GM23248 (cell line): ENCODE data around the gene ANKRD17. TPM values are rescaled to one million over a fixed set of nuclear protein-coding genes. Genes with fewer than 3 reads are reported as not detected.

Experiments used
- DNase-seq: peaks from one replicate; pipeline ENCODE4 v3.0.0-alpha.2; 2015
- H2AFZ ChIP-seq: fragments of 200-600 bp; sonication (generic); 2 replicates; pipeline ENCODE4 v1.6.1; 2016; ENCODE audit warnings: antibody characterized with exemption
- H3F3A ChIP-seq: fragments of 200-600 bp; sonication (generic); 2 replicates; pipeline ENCODE4 v1.6.1; 2016; ENCODE audit warnings: mild to moderate bottlenecking, antibody characterized with exemption, mixed run types; ENCODE audit not compliant: insufficient read depth
- H3K27ac ChIP-seq: fragments of 200-600 bp; sonication (generic); 2 replicates; pipeline ENCODE4 v1.5.1; 2016; ENCODE audit warnings: mild to moderate bottlenecking
- H3K27me3 ChIP-seq: fragments of 200-600 bp; sonication (generic); replicated peaks from 2 replicates; pipeline ENCODE4 v1.6.1; 2016; ENCODE audit warnings: mild to moderate bottlenecking; ENCODE audit not compliant: insufficient read depth
- H3K36me3 ChIP-seq: fragments of 200-600 bp; sonication (generic); 2 replicates; pipeline ENCODE4 v1.6.1; 2016; ENCODE audit warnings: low read depth, mild to moderate bottlenecking
- H3K4me1 ChIP-seq: fragments of 200-600 bp; sonication (generic); 2 replicates; pipeline ENCODE4 v1.6.1; 2016; ENCODE audit warnings: mild to moderate bottlenecking; ENCODE audit not compliant: insufficient read depth
- H3K4me2 ChIP-seq: fragments of 200-600 bp; sonication (generic); one replicate; pipeline ENCODE4 v1.6.1; 2016; ENCODE audit warnings: mild to moderate bottlenecking; ENCODE audit not compliant: unreplicated experiment
- H3K4me3 ChIP-seq: fragments of 200-600 bp; sonication (generic); 2 replicates; pipeline ENCODE4 v1.5.1; 2016; ENCODE audit warnings: mild to moderate bottlenecking
- H3K79me2 ChIP-seq: fragments of 200-600 bp; sonication (generic); 2 replicates; pipeline ENCODE4 v1.6.1; 2016; ENCODE audit warnings: mild to moderate bottlenecking; ENCODE audit not compliant: insufficient read depth
- H3K9ac ChIP-seq: fragments of 200-600 bp; sonication (generic); 2 replicates; pipeline ENCODE4 v1.6.1; 2016; ENCODE audit warnings: mild to moderate bottlenecking
- H3K9me2 ChIP-seq: fragments of 200-600 bp; sonication (generic); 2 replicates; pipeline ENCODE4 v1.6.1; 2016; ENCODE audit warnings: mixed run types, mild to moderate bottlenecking, moderate library complexity; ENCODE audit not compliant: insufficient read depth
- H3K9me3 ChIP-seq: fragments of 200-600 bp; sonication (generic); one replicate; pipeline ENCODE4 v1.6.1; 2017; ENCODE audit warnings: low read depth
- H4K20me1 ChIP-seq: fragments of 200-600 bp; sonication (generic); 2 replicates; pipeline ENCODE4 v1.6.0; 2016; ENCODE audit not compliant: insufficient read depth
- EZH2 ChIP-seq: fragments of 200-600 bp; sonication (generic); IDR thresholded peaks from 2 replicates; pipeline ENCODE4 v1.6.1; 2018; ENCODE audit warnings: antibody characterized with exemption, mild to moderate bottlenecking; ENCODE audit not compliant: insufficient read depth, poor library complexity, severe bottlenecking
- EZH2phosphoT487 ChIP-seq: fragments of 200-600 bp; sonication (generic); IDR thresholded peaks from 2 replicates; pipeline ENCODE4 v1.6.1; 2018; ENCODE audit warnings: antibody characterized with exemption, moderate library complexity, mild to moderate bottlenecking, low read depth; ENCODE audit not compliant: insufficient read depth
- WGBS, 2 experiments: methylation state at CpG; one replicate each; pipeline ENCODE4 v1.1.6; 2015 to 2017; ENCODE audit warnings: low lambda C conversion rate in 2 of 2, low coverage in 1 of 2; ENCODE audit errors: missing lambda C conversion rate in 2 of 2; 5-methylcytosine and 5-hydroxymethylcytosine counted together
- in situ Hi-C: fragments of 300-500 bp; cut with MboI; formaldehyde crosslinking; loops from 2 replicates; pipeline ENCODE4 v1.15.0; 2020
- polyA plus RNA-seq: library from polyadenylated mRNA; unstranded; fragments of >200 nt; fragmentation: Nextera tagmentation; extraction: Ambion mirVana; gene quantifications from 2 replicates; pipeline ENCODE4 v1.2.1, GENCODE V29; 2016
- total RNA-seq: library from RNA; depleted of rRNA; stranded (reverse); fragments of >200 nt; shearing (Covaris generic); gene quantifications from 2 replicates; pipeline ENCODE4 v1.2.3, GENCODE V29; 2014

The ANKRD17 gene
- total and polyA plus RNA-seq, 2 experiments from 2014 or later: 22.7 to 34.8 TPM

DNA sequence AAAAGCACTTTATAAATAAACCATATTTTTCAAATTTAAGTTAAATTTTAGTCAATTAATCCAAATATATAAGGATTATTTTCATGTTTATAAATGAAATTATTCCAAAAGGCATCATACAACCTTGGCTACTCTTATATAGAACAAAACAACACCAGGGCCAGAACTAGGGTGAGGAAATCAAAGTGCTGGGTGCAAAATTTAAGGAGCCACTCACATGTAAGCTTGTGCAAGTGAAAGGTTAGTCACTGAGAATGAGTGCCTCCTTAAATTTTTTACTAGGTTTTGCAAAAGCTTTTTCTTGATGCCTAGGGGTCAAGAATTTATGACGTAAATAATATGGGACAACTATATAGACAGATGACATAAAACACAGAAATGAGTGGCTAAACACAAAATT is 105.7 kb downstream of the ANKRD17 start:
- Histone ChIP-seq H3F3A (0 out of 2 replicates have a peak, but pooled peaks cover 6% of the 10 kb centered on the region), H3K36me3 (peaks cover 49% of the 10 kb centered on the region), H3K4me3 (no peak overlapping the region), H3K4me1 (no peaks in the 10 kb centered on the region), H3K4me2 (no peak overlapping the region), H4K20me1 (no peaks in the 10 kb centered on the region), H3K9me2 (no peaks in the 10 kb centered on the region), H3K9ac (no peak overlapping the region), H3K27ac (no peak overlapping the region), H3K27me3 (no peaks in the 10 kb centered on the region), H3K9me3 (no peaks in the 10 kb centered on the region), H2AFZ (no peak overlapping the region), H3K79me2 (peaks cover 69% of the 10 kb centered on the region)
- in situ Hi-C loops: no loop called here
- peak; percentile 20 for DNase-seq
- no peak for TF ChIP-seq EZH2
- no peak for TF ChIP-seq EZH2phosphoT487
- 94 to 96% methylated on average over 1 of the region's 1 CpG for WGBS, 2 experiments

DNA sequence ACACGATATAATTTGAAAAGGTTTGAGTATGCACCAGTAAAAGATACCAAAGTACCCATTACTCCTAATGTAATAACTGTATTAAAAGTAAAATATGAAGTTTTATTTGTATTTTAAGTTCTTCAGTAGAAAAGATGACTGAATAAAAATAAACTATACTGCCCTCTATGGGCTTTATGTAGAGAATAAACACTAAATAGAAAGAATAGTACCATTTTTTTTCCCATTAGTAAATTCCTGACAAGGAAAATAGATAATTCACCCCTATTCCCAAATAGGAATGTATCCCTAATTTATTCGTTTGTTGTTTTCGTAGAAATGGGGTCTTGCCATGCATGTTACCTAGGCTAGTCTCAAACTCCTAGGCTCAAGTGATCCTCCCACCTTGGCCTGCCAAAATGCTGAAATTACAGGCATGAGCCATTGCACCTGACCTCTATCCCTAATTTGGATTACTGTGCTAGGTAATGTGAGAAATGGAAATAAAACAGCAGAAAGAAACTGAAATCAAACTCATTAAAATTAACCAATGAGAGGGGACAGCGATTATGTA is 115.5 kb downstream of the ANKRD17 start:
- Histone ChIP-seq H4K20me1 (no peaks in the 10 kb centered on the region), H3K27ac (no peak overlapping the region), H3F3A (peaks cover 30% of the 10 kb centered on the region; the same call in 1 of the 2 replicates), H2AFZ (no peak overlapping the region), H3K79me2 (peaks cover 29% of the 10 kb centered on the region), H3K4me2 (no peak overlapping the region), H3K9me2 (no peaks in the 10 kb centered on the region), H3K36me3 (peaks cover 85% of the 10 kb centered on the region), H3K9me3 (no peaks in the 10 kb centered on the region), H3K9ac (no peak overlapping the region), H3K4me1 (no peaks in the 10 kb centered on the region), H3K4me3 (no peak overlapping the region), H3K27me3 (no peaks in the 10 kb centered on the region)
- TF ChIP-seq EZH2phosphoT487 (no peak), EZH2 (no peak)
- in situ Hi-C loops: no loop called here
- WGBS, 2 experiments: 87 to 94% methylated on average over 4 of the region's 4 CpGs
- DNase-seq: peak; percentile 26

DNA sequence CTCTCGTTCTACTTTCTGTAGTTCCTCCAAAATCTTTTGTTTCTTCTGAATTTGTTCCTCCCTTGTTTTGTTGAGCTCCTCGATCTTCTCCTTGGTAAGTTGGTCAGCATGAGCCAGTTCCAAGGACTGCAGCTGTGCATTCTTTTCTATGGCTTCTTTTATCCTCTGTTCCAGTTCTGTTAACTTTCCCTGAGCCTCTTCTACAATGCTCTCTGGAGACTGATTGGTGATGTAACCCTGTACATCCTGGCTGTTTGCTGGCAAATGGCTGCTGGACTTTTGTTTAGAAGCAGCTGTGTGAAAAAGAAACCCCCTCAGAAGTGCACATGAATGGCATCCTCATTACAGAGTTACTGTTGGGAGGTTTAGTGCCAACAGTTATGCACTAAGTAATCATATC is 118.6 kb downstream of the ANKRD17 start:
- WGBS, 2 experiments: 96 to 100% methylated on average over 2 of the region's 2 CpGs

DNA sequence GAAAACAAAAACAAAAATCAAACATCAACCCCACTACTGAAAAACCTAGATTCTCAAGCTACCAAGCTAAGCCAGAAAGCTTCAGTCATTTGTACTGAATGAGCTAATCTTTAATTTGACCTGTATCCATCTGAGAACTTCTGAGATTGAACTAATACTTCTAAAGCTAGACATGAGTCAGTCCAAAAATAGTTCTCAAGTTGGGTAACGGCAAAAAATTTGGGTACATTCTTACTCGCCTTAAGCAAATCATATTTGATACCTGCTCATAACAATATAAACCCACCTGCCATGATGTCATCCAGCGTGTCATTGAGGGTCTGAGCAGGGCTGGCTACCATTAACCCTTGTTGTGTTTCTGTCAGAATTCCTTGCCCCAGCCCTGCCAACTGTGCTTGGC is 119.4 kb downstream of the ANKRD17 start:
- in situ Hi-C loops: no loop called here
- Histone ChIP-seq H3K9ac (no peak overlapping the region), H3K4me2 (no peak overlapping the region), H3K9me3 (no peaks in the 10 kb centered on the region), H3K4me1 (no peaks in the 10 kb centered on the region), H3K36me3 (peaks cover 85% of the 10 kb centered on the region), H3K9me2 (no peaks in the 10 kb centered on the region), H3F3A (peaks cover 29% of the 10 kb centered on the region; the same call in 1 of the 2 replicates), H3K27me3 (no peaks in the 10 kb centered on the region), H3K27ac (no peak overlapping the region), H3K79me2 (peaks cover 57% of the 10 kb centered on the region), H2AFZ (no peak overlapping the region), H4K20me1 (no peaks in the 10 kb centered on the region), H3K4me3 (no peak overlapping the region)
- TF ChIP-seq EZH2phosphoT487: no peak
- TF ChIP-seq EZH2: no peak
- 94% methylated on average over 3 of the region's 3 CpGs for WGBS, 2 experiments
- no peak for DNase-seq

More for the DNA sequence above, 118.6 kb downstream of the ANKRD17 start:
- no peak overlapping the region for H3K9ac ChIP-seq
- H2AFZ ChIP-seq: no peak overlapping the region
- no peaks in the 10 kb centered on the region for H3K4me1 ChIP-seq
- H3F3A ChIP-seq: peaks cover 30% of the 10 kb centered on the region; the same call in 1 of the 2 replicates
- H4K20me1 ChIP-seq: no peaks in the 10 kb centered on the region
- DNase-seq: no peak
- H3K27ac ChIP-seq: no peak overlapping the region
- TF ChIP-seq EZH2 (no peak), EZH2phosphoT487 (no peak)
- H3K4me2 ChIP-seq: no peak overlapping the region
- in situ Hi-C loops: no loop called here
- no peaks in the 10 kb centered on the region for H3K9me3 ChIP-seq
- H3K9me2 ChIP-seq: no peaks in the 10 kb centered on the region
- H3K27me3 ChIP-seq: no peaks in the 10 kb centered on the region
- peaks cover 49% of the 10 kb centered on the region for H3K79me2 ChIP-seq
- peaks cover 85% of the 10 kb centered on the region for H3K36me3 ChIP-seq
- H3K4me3 ChIP-seq: no peak overlapping the region
